ENCODE results near the gene ADRA1B. TPM values are rescaled to one million over a fixed set of nuclear protein-coding genes. Genes with fewer than 3 reads are reported as not detected.

Gene ADRA1B
- total and polyA plus RNA-seq, 7 experiments from 2014 or later, result 0.10 TPM; not detected in 6

- Histone ChIP-seq H3K36me3 (ENCODE audit: control insufficient read depth in 2 of 3, insufficient read depth in 3 of 3, low read length in 3 of 3) (no peaks in the 10 kb centered on the region), H3K27ac (ENCODE audit: low read depth, low read length) (no peak overlapping the region), H3K9me3 (ENCODE audit: control insufficient read depth in 2 of 3, low read length in 3 of 3) (no peaks in the 10 kb centered on the region), H3K4me3 (ENCODE audit: low read length) (no peak overlapping the region), H3K4me1 (ENCODE audit: control insufficient read depth in 2 of 2, insufficient read depth in 2 of 2, low read length in 2 of 2) (no peaks in the 10 kb centered on the region), H3K27me3 (ENCODE audit: control insufficient read depth in 2 of 2, insufficient read depth in 2 of 2, low read length in 2 of 2) (no peaks in the 10 kb centered on the region)
- Mint-ChIP-seq H3K36me3 (no peaks in the 10 kb centered on the region), H3K27me3 (peaks cover 9 to 27% (median 12%) of the 10 kb centered on the region in 5 donors), H3K27ac (no peak overlapping the region), H3K9me3 (peaks cover 0 to 3% (median 0%) of the 10 kb centered on the region in 11 donors), H3K4me1 (no peaks in the 10 kb centered on the region), H3K4me3 (no peak overlapping the region)
- ATAC-seq (no peak), DNase-seq (no peak)
- intact Hi-C loops (cut with micrococcal nuclease), result no loop called here
- ChIA-PET POLR2A (no interaction called here), CTCF (no interaction called here)
Measured at GRCh38 chr5:159880676-159881075, 35.6 kb upstream of the ADRA1B start.

GRCh38 chr5:159881967-159882366, 34.3 kb upstream of the ADRA1B start:
- Mint-ChIP-seq H3K36me3 (no peaks in the 10 kb centered on the region), H3K27ac (no peak overlapping the region), H3K9me3 (peaks cover 0 to 3% (median 0%) of the 10 kb centered on the region in 11 donors), H3K27me3 (peaks cover 10 to 28% (median 15%) of the 10 kb centered on the region in 5 donors), H3K4me3 (no peak overlapping the region), H3K4me1 (no peaks in the 10 kb centered on the region)
- intact Hi-C loops (cut with micrococcal nuclease), result no loop called here
- DNase-seq (no peak), ATAC-seq (no peak)
- Histone ChIP-seq H3K27me3 (ENCODE audit: control insufficient read depth in 2 of 2, insufficient read depth in 2 of 2, low read length in 2 of 2) (no peaks in the 10 kb centered on the region), H3K4me1 (ENCODE audit: control insufficient read depth in 2 of 2, insufficient read depth in 2 of 2, low read length in 2 of 2) (no peaks in the 10 kb centered on the region), H3K4me3 (ENCODE audit: low read length) (no peak overlapping the region), H3K36me3 (ENCODE audit: control insufficient read depth in 2 of 3, insufficient read depth in 3 of 3, low read length in 3 of 3) (no peaks in the 10 kb centered on the region), H3K27ac (ENCODE audit: low read depth, low read length) (no peak overlapping the region), H3K9me3 (ENCODE audit: control insufficient read depth in 2 of 3, low read length in 3 of 3) (no peaks in the 10 kb centered on the region)
- POLR2A ChIA-PET, result no interaction called here
- CTCF ChIA-PET, result no interaction called here

DNA sequence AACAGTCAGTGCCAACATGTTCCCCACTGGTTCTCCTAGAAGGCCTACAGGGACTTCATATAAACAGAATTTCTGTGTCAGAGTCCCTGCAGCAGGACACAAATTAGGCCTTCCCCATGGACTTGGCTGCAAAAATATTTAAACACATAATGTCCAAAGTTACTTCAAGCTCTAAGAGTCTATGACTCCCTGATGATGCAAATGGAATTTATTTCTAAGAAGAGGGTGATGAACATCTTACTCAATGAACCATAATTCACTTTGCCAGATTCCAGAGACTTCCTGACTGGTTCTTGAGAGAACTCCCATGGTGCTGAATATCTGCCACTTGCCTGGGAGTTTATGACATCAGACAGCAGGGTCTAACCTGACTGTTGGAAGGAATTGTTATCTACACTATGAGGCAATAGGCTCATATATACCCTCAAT, 32.7 kb upstream of the ADRA1B start:
- Mint-ChIP-seq H3K4me3 (no peak overlapping the region), H3K4me1 (no peaks in the 10 kb centered on the region), H3K27me3 (peaks cover 12 to 21% (median 19%) of the 10 kb centered on the region in 5 donors), H3K36me3 (no peaks in the 10 kb centered on the region), H3K9me3 (peaks cover 0 to 3% (median 0%) of the 10 kb centered on the region in 11 donors), H3K27ac (no peak overlapping the region)
- DNase-seq (no peak), ATAC-seq (no peak)
- CTCF ChIA-PET, result no interaction called here
- Histone ChIP-seq H3K4me1 (ENCODE audit: control insufficient read depth in 2 of 2, insufficient read depth in 2 of 2, low read length in 2 of 2) (no peaks in the 10 kb centered on the region), H3K27me3 (ENCODE audit: control insufficient read depth in 2 of 2, insufficient read depth in 2 of 2, low read length in 2 of 2) (no peaks in the 10 kb centered on the region), H3K9me3 (ENCODE audit: control insufficient read depth in 2 of 3, low read length in 3 of 3) (no peaks in the 10 kb centered on the region), H3K4me3 (ENCODE audit: low read length) (no peak overlapping the region), H3K36me3 (ENCODE audit: control insufficient read depth in 2 of 3, insufficient read depth in 3 of 3, low read length in 3 of 3) (no peaks in the 10 kb centered on the region), H3K27ac (ENCODE audit: low read depth, low read length) (no peak overlapping the region)
- intact Hi-C loops (cut with micrococcal nuclease), result no loop called here
- POLR2A ChIA-PET, result no interaction called here

GRCh38 chr5:159884917-159885620, 31.2 kb upstream of the ADRA1B start:
- CTCF ChIA-PET, result no interaction called here
- H3K27me3 Mint-ChIP-seq, result peaks cover 10 to 21% (median 18%) of the 10 kb centered on the region in 5 donors
- intact Hi-C loops (cut with micrococcal nuclease), result no loop called here
- H3K4me3 Mint-ChIP-seq, result no peak overlapping the region
- Histone ChIP-seq H3K27me3 (ENCODE audit: control insufficient read depth in 2 of 2, insufficient read depth in 2 of 2, low read length in 2 of 2) (no peaks in the 10 kb centered on the region), H3K27ac (ENCODE audit: low read depth, low read length) (no peak overlapping the region), H3K9me3 (ENCODE audit: control insufficient read depth in 2 of 3, low read length in 3 of 3) (no peaks in the 10 kb centered on the region), H3K4me3 (ENCODE audit: low read length) (no peak overlapping the region), H3K36me3 (ENCODE audit: control insufficient read depth in 2 of 3, insufficient read depth in 3 of 3, low read length in 3 of 3) (no peaks in the 10 kb centered on the region), H3K4me1 (ENCODE audit: control insufficient read depth in 2 of 2, insufficient read depth in 2 of 2, low read length in 2 of 2) (no peaks in the 10 kb centered on the region)
- no peaks in the 10 kb centered on the region for H3K36me3 Mint-ChIP-seq
- H3K4me1 Mint-ChIP-seq, result no peaks in the 10 kb centered on the region
- POLR2A ChIA-PET, result interaction anchor here (0.7 kb wide), 1 partner anchor 17 kb away, joined by 4 read pairs; no protein-coding TSS in a partner anchor
- H3K9me3 Mint-ChIP-seq, result peaks cover 0 to 3% (median 0%) of the 10 kb centered on the region in 11 donors
- ATAC-seq, result no peak
- no peak overlapping the region for H3K27ac Mint-ChIP-seq
- no peak for DNase-seq

- Histone ChIP-seq H3K27ac (ENCODE audit: low read depth, low read length) (no peak overlapping the region), H3K27me3 (ENCODE audit: control insufficient read depth in 2 of 2, insufficient read depth in 2 of 2, low read length in 2 of 2) (no peaks in the 10 kb centered on the region), H3K36me3 (ENCODE audit: control insufficient read depth in 2 of 3, insufficient read depth in 3 of 3, low read length in 3 of 3) (no peaks in the 10 kb centered on the region), H3K9me3 (ENCODE audit: control insufficient read depth in 2 of 3, low read length in 3 of 3) (no peaks in the 10 kb centered on the region), H3K4me3 (ENCODE audit: low read length) (no peak overlapping the region), H3K4me1 (ENCODE audit: control insufficient read depth in 2 of 2, insufficient read depth in 2 of 2, low read length in 2 of 2) (no peaks in the 10 kb centered on the region)
- Mint-ChIP-seq H3K36me3 (no peaks in the 10 kb centered on the region), H3K27me3 (peaks cover 6 to 18% (median 10%) of the 10 kb centered on the region in 5 donors), H3K4me1 (no peaks in the 10 kb centered on the region), H3K9me3 (peaks cover 0 to 3% (median 0%) of the 10 kb centered on the region in 11 donors), H3K27ac (no peak overlapping the region), H3K4me3 (no peak overlapping the region)
- POLR2A ChIA-PET, result no interaction called here
- no peak for ATAC-seq
- CTCF ChIA-PET, result no interaction called here
- intact Hi-C loops (cut with micrococcal nuclease), result no loop called here
- DNase-seq, result no peak
Measured at GRCh38 chr5:159886296-159886695, 30.0 kb upstream of the ADRA1B start.

DNA sequence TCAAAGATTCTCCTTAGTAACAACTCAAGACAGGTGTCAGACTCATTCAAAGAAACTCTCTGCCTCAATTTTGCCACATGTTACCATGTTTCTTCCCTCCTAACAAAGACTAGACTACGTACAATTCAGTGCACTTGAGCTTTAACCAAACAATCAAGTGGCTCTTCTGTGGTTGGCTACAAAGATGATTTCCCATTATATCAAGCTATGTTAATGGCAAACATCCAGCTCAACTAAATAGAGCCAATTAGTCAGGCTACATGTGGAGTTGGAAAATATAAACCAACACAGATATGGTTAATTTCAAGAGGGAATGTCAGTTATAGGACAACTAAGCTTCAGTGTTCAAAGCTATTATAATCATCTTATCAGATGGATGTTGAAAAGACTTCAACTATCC, 29.2 kb upstream of the ADRA1B start:
- Mint-ChIP-seq H3K9me3 (peaks cover 0 to 3% (median 0%) of the 10 kb centered on the region in 11 donors), H3K4me1 (no peaks in the 10 kb centered on the region), H3K4me3 (no peak overlapping the region), H3K27ac (no peak overlapping the region), H3K36me3 (no peaks in the 10 kb centered on the region), H3K27me3 (peaks cover 4 to 18% (median 10%) of the 10 kb centered on the region in 5 donors)
- no peaks in the 10 kb centered on the region for H3K27me3 ChIP-seq (ENCODE audit: control insufficient read depth in 2 of 2, insufficient read depth in 2 of 2, low read length in 2 of 2)
- H3K4me1 ChIP-seq (ENCODE audit: control insufficient read depth in 2 of 2, insufficient read depth in 2 of 2, low read length in 2 of 2), result no peaks in the 10 kb centered on the region
- no peaks in the 10 kb centered on the region for H3K36me3 ChIP-seq (ENCODE audit: control insufficient read depth in 2 of 3, insufficient read depth in 3 of 3, low read length in 3 of 3)
- intact Hi-C loops (cut with micrococcal nuclease), result no loop called here
- POLR2A ChIA-PET, result no interaction called here
- no peak overlapping the region for H3K4me3 ChIP-seq (ENCODE audit: low read length)
- no peaks in the 10 kb centered on the region for H3K9me3 ChIP-seq (ENCODE audit: control insufficient read depth in 2 of 3, low read length in 3 of 3)
- no peak overlapping the region for H3K27ac ChIP-seq (ENCODE audit: low read depth, low read length)
- DNase-seq, result no peak
- CTCF ChIA-PET, result no interaction called here
- ATAC-seq, result no peak

GRCh38 chr5:159888860-159889259, 27.4 kb upstream of the ADRA1B start:
- Mint-ChIP-seq H3K4me1 (no peaks in the 10 kb centered on the region), H3K27ac (no peak overlapping the region), H3K9me3 (peaks cover 0 to 3% (median 0%) of the 10 kb centered on the region in 11 donors), H3K4me3 (no peak overlapping the region), H3K36me3 (no peaks in the 10 kb centered on the region), H3K27me3 (peaks cover 2 to 22% (median 8%) of the 10 kb centered on the region in 5 donors)
- no peaks in the 10 kb centered on the region for H3K27me3 ChIP-seq (ENCODE audit: control insufficient read depth in 2 of 2, insufficient read depth in 2 of 2, low read length in 2 of 2)
- H3K9me3 ChIP-seq (ENCODE audit: control insufficient read depth in 2 of 3, low read length in 3 of 3), result no peaks in the 10 kb centered on the region
- ATAC-seq (no peak), DNase-seq (no peak)
- no peak overlapping the region for H3K27ac ChIP-seq (ENCODE audit: low read depth, low read length)
- ChIA-PET POLR2A (no interaction called here), CTCF (no interaction called here)
- no peak overlapping the region for H3K4me3 ChIP-seq (ENCODE audit: low read length)
- no peaks in the 10 kb centered on the region for H3K4me1 ChIP-seq (ENCODE audit: control insufficient read depth in 2 of 2, insufficient read depth in 2 of 2, low read length in 2 of 2)
- intact Hi-C loops (cut with micrococcal nuclease), result no loop called here
- no peaks in the 10 kb centered on the region for H3K36me3 ChIP-seq (ENCODE audit: control insufficient read depth in 2 of 3, insufficient read depth in 3 of 3, low read length in 3 of 3)

Measured in naive thymus-derived CD4-positive, alpha-beta T cell (primary cell).